OCI-LY1 (cell line): ENCODE measurements around the gene AMY2B.

Experiments used
- CTCF ChIP-seq: fragments of 200-600 bp; sonication (generic), shearing (Covaris generic); IDR thresholded peaks from 2 replicates; pipeline ENCODE4 v1.5.1; 2017; ENCODE audit warnings: mild to moderate bottlenecking, antibody characterized with exemption, low read length, moderate library complexity, mixed read lengths
- EZH2 ChIP-seq: fragments of 200-600 bp; sonication (generic), shearing (Covaris generic); IDR thresholded peaks from 2 replicates; pipeline ENCODE4 v1.8.0; 2017; ENCODE audit warnings: borderline replicate concordance, mixed run types, mild to moderate bottlenecking, antibody characterized with exemption, low read length, moderate library complexity, mixed read lengths

GRCh38 chr1:103560427-103560826 is 11.0 kb upstream of the AMY2B start:
- no peak for TF ChIP-seq CTCF
- no peak for TF ChIP-seq EZH2
